ENCODE data around the gene NOS1AP.

Gene NOS1AP

GRCh38 chr1:162087111-162087510 lies 17.6 kb downstream of the NOS1AP start:
- TF ChIP-seq EZH2phosphoT487 (IDR thresholded peaks at IDR 0.05; ENCODE audit: borderline replicate concordance), result no peak
- no peak for TF ChIP-seq CTCF (conservative IDR thresholded peaks at IDR 0.05; ENCODE audit: low read length)
- no peaks in the 10 kb centered on the region for H4K20me1 ChIP-seq (ENCODE audit: insufficient read depth, low read length, poor library complexity, severe bottlenecking)
- H3K27me3 ChIP-seq (ENCODE audit: insufficient read depth, low read length, poor library complexity, severe bottlenecking), result no peaks in the 10 kb centered on the region
- no peaks in the 10 kb centered on the region for H3K79me2 ChIP-seq (ENCODE audit: insufficient read depth, low read length)
- no peaks in the 10 kb centered on the region for H3F3A ChIP-seq (ENCODE audit: low read depth)
- H3K4me1 ChIP-seq (ENCODE audit: insufficient read depth, low read length, poor library complexity, severe bottlenecking), result peaks cover 7% of the 10 kb centered on the region
- no peaks in the 10 kb centered on the region for H3K36me3 ChIP-seq (ENCODE audit: insufficient read depth, low read length)
- no peak overlapping the region for H3K4me3 ChIP-seq (ENCODE audit: low read length, poor library complexity, severe bottlenecking)
- no peak overlapping the region for H2AFZ ChIP-seq (ENCODE audit: low read length)
- no peaks in the 10 kb centered on the region for H3K9me2 ChIP-seq (replicated peaks; ENCODE audit: low read depth, low read length)
- H3K9me3 ChIP-seq (ENCODE audit: insufficient read depth, low read depth, low read length), result no peaks in the 10 kb centered on the region
- no peak overlapping the region for H3K4me2 ChIP-seq (ENCODE audit: low read depth, low read length, poor library complexity, severe bottlenecking)
- H3K9ac ChIP-seq (ENCODE audit: low read depth, low read length, poor library complexity, severe bottlenecking), result no peak overlapping the region

GRCh38 chr1:162087574-162087973 lies 18.1 kb downstream of the NOS1AP start:
- no peaks in the 10 kb centered on the region for H3K9me3 ChIP-seq (ENCODE audit: insufficient read depth, low read depth, low read length)
- no peak overlapping the region for H3K9ac ChIP-seq (ENCODE audit: low read depth, low read length, poor library complexity, severe bottlenecking)
- H3K36me3 ChIP-seq (ENCODE audit: insufficient read depth, low read length), result no peaks in the 10 kb centered on the region
- no peaks in the 10 kb centered on the region for H3K79me2 ChIP-seq (ENCODE audit: insufficient read depth, low read length)
- TF ChIP-seq CTCF (conservative IDR thresholded peaks at IDR 0.05; ENCODE audit: low read length) (no peak), EZH2phosphoT487 (IDR thresholded peaks at IDR 0.05; ENCODE audit: borderline replicate concordance) (no peak)
- H4K20me1 ChIP-seq (ENCODE audit: insufficient read depth, low read length, poor library complexity, severe bottlenecking), result no peaks in the 10 kb centered on the region
- no peaks in the 10 kb centered on the region for H3F3A ChIP-seq (ENCODE audit: low read depth)
- H3K27me3 ChIP-seq (ENCODE audit: insufficient read depth, low read length, poor library complexity, severe bottlenecking), result no peaks in the 10 kb centered on the region
- no peak overlapping the region for H3K4me3 ChIP-seq (ENCODE audit: low read length, poor library complexity, severe bottlenecking)
- H3K4me1 ChIP-seq (ENCODE audit: insufficient read depth, low read length, poor library complexity, severe bottlenecking), result peaks cover 7% of the 10 kb centered on the region
- no peak overlapping the region for H3K4me2 ChIP-seq (ENCODE audit: low read depth, low read length, poor library complexity, severe bottlenecking)
- H2AFZ ChIP-seq (ENCODE audit: low read length), result no peak overlapping the region
- H3K9me2 ChIP-seq (replicated peaks; ENCODE audit: low read depth, low read length), result no peaks in the 10 kb centered on the region

GRCh38 chr1:162088281-162088969 lies 18.9 kb downstream of the NOS1AP start:
- H3F3A ChIP-seq (ENCODE audit: low read depth), result no peaks in the 10 kb centered on the region
- no peaks in the 10 kb centered on the region for H4K20me1 ChIP-seq (ENCODE audit: insufficient read depth, low read length, poor library complexity, severe bottlenecking)
- H3K4me2 ChIP-seq (ENCODE audit: low read depth, low read length, poor library complexity, severe bottlenecking), result no peak overlapping the region
- TF ChIP-seq EZH2phosphoT487 (IDR thresholded peaks at IDR 0.05; ENCODE audit: borderline replicate concordance) (no peak), CTCF (conservative IDR thresholded peaks at IDR 0.05; ENCODE audit: low read length) (no peak)
- H3K79me2 ChIP-seq (ENCODE audit: insufficient read depth, low read length), result no peaks in the 10 kb centered on the region
- no peak overlapping the region for H3K4me3 ChIP-seq (ENCODE audit: low read length, poor library complexity, severe bottlenecking)
- H3K36me3 ChIP-seq (ENCODE audit: insufficient read depth, low read length), result no peaks in the 10 kb centered on the region
- no peak overlapping the region for H3K9ac ChIP-seq (ENCODE audit: low read depth, low read length, poor library complexity, severe bottlenecking)
- peaks cover 7% of the 10 kb centered on the region for H3K4me1 ChIP-seq (ENCODE audit: insufficient read depth, low read length, poor library complexity, severe bottlenecking)
- no peaks in the 10 kb centered on the region for H3K27me3 ChIP-seq (ENCODE audit: insufficient read depth, low read length, poor library complexity, severe bottlenecking)
- no peaks in the 10 kb centered on the region for H3K9me2 ChIP-seq (replicated peaks; ENCODE audit: low read depth, low read length)
- H3K9me3 ChIP-seq (ENCODE audit: insufficient read depth, low read depth, low read length), result no peaks in the 10 kb centered on the region
- H2AFZ ChIP-seq (ENCODE audit: low read length), result no peak overlapping the region
